HEK293T (cell line): ENCODE measurements around the gene LRRC28.
A peak's percentile ranks its signal among the peaks of the same experiment; 100 is the strongest.

Source experiments
- CTCF ChIA-PET: fragments of 350-600 bp; formaldehyde crosslinking; extraction: SDS; loops from one replicate; lab custom pipeline; 2021; ENCODE audit warnings: antibody characterized with exemption, inconsistent platforms; lab: Yijun Ruan, JAX
- POLR2A ChIA-PET: fragments of 350-600 bp; formaldehyde crosslinking; extraction: SDS; loops from one replicate; lab custom pipeline; 2020; ENCODE audit warnings: antibody characterized with exemption, inconsistent platforms; lab: Yijun Ruan, JAX
- DNase-seq: peaks from one replicate; pipeline ENCODE4 v3.0.0; 2012; ENCODE audit warnings: mixed read lengths; ENCODE audit errors: extremely low spot score
- ARNT ChIP-seq: fragments of 450-650 bp; IDR thresholded peaks from 2 replicates; pipeline ENCODE4 v1.6.1; 2017; ENCODE audit warnings: mild to moderate bottlenecking
- BHLHE40 ChIP-seq: fragments of 450-650 bp; IDR thresholded peaks from 2 replicates; pipeline ENCODE4 v1.6.1; 2016; ENCODE audit warnings: mild to moderate bottlenecking, moderate library complexity, borderline replicate concordance
- CTBP1 ChIP-seq: fragments of 450-650 bp; IDR thresholded peaks from 2 replicates; pipeline ENCODE4 v1.6.1; 2016; ENCODE audit warnings: borderline replicate concordance
- ELF4 ChIP-seq: fragments of 450-650 bp; IDR thresholded peaks from 2 replicates; pipeline ENCODE4 v1.6.1; 2017; ENCODE audit warnings: antibody characterized with exemption
- FOXA1 ChIP-seq: fragments of 450-650 bp; IDR thresholded peaks from 2 replicates; pipeline ENCODE4 v1.6.1; 2016; ENCODE audit warnings: mild to moderate bottlenecking
- FOXK2 ChIP-seq: fragments of 450-650 bp; IDR thresholded peaks from 2 replicates; pipeline ENCODE4 v1.6.1; 2016; ENCODE audit warnings: mild to moderate bottlenecking
- FOXM1 ChIP-seq: fragments of 450-650 bp; IDR thresholded peaks from 2 replicates; pipeline ENCODE4 v1.6.1; 2017; ENCODE audit warnings: mild to moderate bottlenecking, borderline replicate concordance
- HDGF ChIP-seq: fragments of 450-650 bp; IDR thresholded peaks from 2 replicates; pipeline ENCODE4 v1.6.1; 2017; ENCODE audit warnings: antibody characterized with exemption, borderline replicate concordance
- L3MBTL2 ChIP-seq: fragments of 450-650 bp; conservative IDR thresholded peaks from 2 replicates; pipeline ENCODE4 v1.6.1; 2016; ENCODE audit warnings: mild to moderate bottlenecking
- LEF1 ChIP-seq: fragments of 450-650 bp; IDR thresholded peaks from 2 replicates; pipeline ENCODE4 v1.6.1; 2017; ENCODE audit warnings: mild to moderate bottlenecking, borderline replicate concordance
- NFRKB ChIP-seq: fragments of 450-650 bp; IDR thresholded peaks from 2 replicates; pipeline ENCODE4 v1.6.1; 2016; ENCODE audit warnings: mild to moderate bottlenecking, moderate library complexity
- PKNOX1 ChIP-seq: fragments of 450-650 bp; IDR thresholded peaks from 2 replicates; pipeline ENCODE4 v1.6.1; 2016
- SP1 ChIP-seq: fragments of 450-650 bp; IDR thresholded peaks from 2 replicates; pipeline ENCODE4 v1.6.1; 2017
- SUZ12 ChIP-seq: fragments of 450-650 bp; IDR thresholded peaks from 2 replicates; pipeline ENCODE4 v1.6.1; 2016; ENCODE audit warnings: mild to moderate bottlenecking
- TARDBP ChIP-seq: fragments of 450-650 bp; IDR thresholded peaks from 2 replicates; pipeline ENCODE4 v1.6.1; 2016
- ZNF384 ChIP-seq: fragments of 450-650 bp; IDR thresholded peaks from 2 replicates; pipeline ENCODE4 v1.6.1; 2016

The LRRC28 gene

GRCh38 chr15:99250857-99251841 is at the start of gene LRRC28:
Gene LRRC28 (plus strand): TSS chr15:99251481. CDS start chr15:99255958, 4,477 bp downstream.
- DNase-seq: peak; percentile 98
- ChIA-PET POLR2A (interaction anchor here (0.6 to 1.9 kb wide), 21 partner anchors 10 to 482 kb away, joined by 3 to 13 read pairs (median 3); partner anchors contain the start of genes LYSMD4 and SYNM), CTCF (interaction anchor here (1.3 to 1.8 kb wide), 3 partner anchors 22 to 453 kb away, joined by 3 to 12 read pairs (median 4); no protein-coding TSS in a partner anchor)
- TF ChIP-seq ELF4: peak; percentile 89
- no peak for TF ChIP-seq HDGF
- TF ChIP-seq SP1: peak; percentile 59; the same call in 1 of the 2 replicates
- TF ChIP-seq L3MBTL2: peak; percentile 77
- peak; percentile 93 for TF ChIP-seq PKNOX1

- TF ChIP-seq HDGF: no peak
- no peak for TF ChIP-seq ARNT
- TF ChIP-seq ZNF384: no peak
- no peak for TF ChIP-seq LEF1
- no peak for TF ChIP-seq BHLHE40
- TF ChIP-seq PKNOX1: no peak
- ChIA-PET POLR2A (no interaction called here), CTCF (interaction anchor here (1.1 kb wide), 1 partner anchor 97 kb away, joined by 3 read pairs; the partner anchor contains the start of gene SYNM)
- DNase-seq: no peak
Measured at GRCh38 chr15:99202176-99202552, 49.1 kb upstream of the LRRC28 start.

- TF ChIP-seq ZNF384: no peak
- TF ChIP-seq NFRKB: no peak
- TF ChIP-seq LEF1: no peak
- no peak for TF ChIP-seq CTBP1
- TF ChIP-seq FOXK2: no peak
- no peak for TF ChIP-seq BHLHE40
- no peak for TF ChIP-seq ELF4
- TF ChIP-seq FOXA1: no peak
- no peak for TF ChIP-seq FOXM1
- no peak for TF ChIP-seq TARDBP
- DNase-seq: no peak
- CTCF ChIA-PET: no interaction called here
- POLR2A ChIA-PET: interaction anchor here (1.1 kb wide), 1 partner anchor 44 kb away, joined by 3 read pairs; the partner anchor contains the start of gene LRRC28
Measured at GRCh38 chr15:99207672-99208071, 43.6 kb upstream of the LRRC28 start.

GRCh38 chr15:99209326-99209725 is 42.0 kb upstream of the LRRC28 start:
- POLR2A ChIA-PET: no interaction called here
- CTCF ChIA-PET: interaction anchor here (1.3 kb wide), 1 partner anchor 109 kb away, joined by 4 read pairs; no protein-coding TSS in a partner anchor
- no peak for DNase-seq
- TF ChIP-seq ELF4 (no peak), PKNOX1 (no peak), L3MBTL2 (no peak), BHLHE40 (no peak), HDGF (no peak), ARNT (no peak), SUZ12 (no peak), FOXM1 (no peak), TARDBP (no peak), LEF1 (no peak), CTBP1 (no peak), NFRKB (no peak), FOXK2 (no peak), SP1 (no peak)

- POLR2A ChIA-PET: no interaction called here
- CTCF ChIA-PET: interaction anchor here (0.6 to 1.3 kb wide), 2 partner anchors 105 to 122 kb away, joined by 3 read pairs; partner anchors contain the start of gene SYNM
- no peak for DNase-seq
- no peak for TF ChIP-seq NFRKB
- no peak for TF ChIP-seq FOXA1
Measured at GRCh38 chr15:99210334-99210733, 40.9 kb upstream of the LRRC28 start.

GRCh38 chr15:99211926-99212325 is 39.4 kb upstream of the LRRC28 start:
- no peak for DNase-seq
- ChIA-PET CTCF (no interaction called here), POLR2A (no interaction called here)
- no peak for TF ChIP-seq TARDBP
- TF ChIP-seq ARNT: no peak
- TF ChIP-seq PKNOX1: no peak
- TF ChIP-seq FOXA1: no peak
- no peak for TF ChIP-seq CTBP1
- no peak for TF ChIP-seq SP1
- no peak for TF ChIP-seq FOXK2
